ENCODE measurements around the gene GDPGP1.
"Not testable (repeated sequence)": the region's sequence is repeated elsewhere in the genome, so short reads cannot be mapped to it uniquely, and the experiment has no call there.

Gene GDPGP1

DNA sequence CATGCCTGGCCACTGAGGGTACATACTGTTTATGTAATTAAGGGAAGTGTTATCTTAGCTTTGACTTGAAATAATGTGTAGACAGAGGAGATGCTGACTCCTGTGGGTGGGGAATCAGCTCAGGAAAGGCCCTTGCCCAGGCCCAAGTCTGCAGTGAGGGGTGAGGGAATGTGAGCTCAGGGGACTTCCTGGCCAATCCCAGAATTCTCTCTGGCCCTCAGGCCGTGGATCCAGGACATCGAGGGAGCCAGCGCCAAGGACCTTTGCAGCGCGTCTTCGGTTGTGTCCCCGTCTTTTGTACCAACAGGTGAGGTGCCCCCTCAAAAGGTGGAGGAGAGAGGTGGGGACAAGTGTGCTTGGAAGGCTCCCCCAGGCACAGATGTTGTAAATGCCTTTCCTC lies 6.7 kb upstream of the GDPGP1 start:
- DNase-seq, result no peak

- DNase-seq, result no peak
These were observed 5.9 kb upstream of the GDPGP1 start for GRCh38 chr15:90227816-90228772.

DNA sequence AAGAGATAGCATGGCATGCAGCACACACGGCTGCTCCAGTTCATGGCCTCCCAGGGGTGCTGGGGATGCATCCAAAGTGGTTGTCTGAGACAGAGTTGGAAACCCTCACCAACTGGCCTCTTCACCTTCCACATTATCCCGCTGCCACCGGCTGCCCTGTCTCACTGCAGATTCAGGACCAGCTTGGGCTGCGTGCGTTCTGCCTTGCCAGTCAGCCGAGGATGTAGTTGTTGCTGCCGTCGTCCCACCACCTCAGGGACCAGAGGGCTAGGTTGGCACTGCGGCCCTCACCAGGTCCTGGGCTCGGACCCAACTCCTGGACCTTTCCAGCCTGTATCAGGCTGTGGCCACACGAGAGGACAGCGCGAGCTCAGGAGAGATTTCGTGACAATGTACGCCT lies 5.0 kb upstream of the GDPGP1 start:
- DNase-seq, result no peak

DNA sequence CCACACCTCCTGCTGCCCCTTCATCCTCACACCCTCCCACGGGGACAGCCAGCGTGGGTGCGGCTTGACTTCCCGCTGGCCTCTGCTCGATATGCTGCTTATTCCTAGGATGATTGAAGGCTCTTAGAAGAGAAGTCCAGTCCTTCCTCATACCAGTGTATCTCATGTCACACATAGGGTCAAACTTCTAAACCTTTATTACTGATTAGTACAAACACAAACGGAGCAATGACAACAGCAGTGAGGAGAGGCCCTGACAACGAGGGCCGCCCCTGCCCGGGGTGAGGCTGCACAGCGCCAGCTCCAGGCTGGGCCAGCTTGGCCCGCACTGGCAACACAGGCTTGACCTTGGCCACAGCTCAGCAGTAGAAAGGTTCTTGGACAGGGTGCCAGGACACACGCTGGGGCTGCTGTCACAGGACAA lies 3.9 kb upstream of the GDPGP1 start:
- DNase-seq, result no peak

DNA sequence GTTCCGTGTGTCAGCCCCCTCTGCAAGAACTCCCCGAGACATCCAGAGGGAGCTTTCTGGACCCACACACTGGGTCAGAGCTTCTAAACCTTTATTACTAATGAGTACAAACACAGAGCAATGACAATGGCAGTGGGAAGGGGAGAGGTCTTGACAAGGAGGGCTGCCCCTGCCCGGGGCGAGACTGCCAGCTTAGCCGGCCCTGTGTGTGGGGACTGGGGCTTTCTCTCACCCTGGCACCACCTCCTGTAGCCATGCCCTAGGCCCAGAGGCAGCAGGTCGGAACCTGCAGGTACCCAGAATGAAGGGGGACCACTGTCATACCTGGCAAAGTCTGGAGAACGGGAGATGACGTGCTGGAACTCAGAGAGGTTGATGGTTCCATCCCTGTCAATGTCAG lies 3.4 kb upstream of the GDPGP1 start:
- no peak for DNase-seq

DNA sequence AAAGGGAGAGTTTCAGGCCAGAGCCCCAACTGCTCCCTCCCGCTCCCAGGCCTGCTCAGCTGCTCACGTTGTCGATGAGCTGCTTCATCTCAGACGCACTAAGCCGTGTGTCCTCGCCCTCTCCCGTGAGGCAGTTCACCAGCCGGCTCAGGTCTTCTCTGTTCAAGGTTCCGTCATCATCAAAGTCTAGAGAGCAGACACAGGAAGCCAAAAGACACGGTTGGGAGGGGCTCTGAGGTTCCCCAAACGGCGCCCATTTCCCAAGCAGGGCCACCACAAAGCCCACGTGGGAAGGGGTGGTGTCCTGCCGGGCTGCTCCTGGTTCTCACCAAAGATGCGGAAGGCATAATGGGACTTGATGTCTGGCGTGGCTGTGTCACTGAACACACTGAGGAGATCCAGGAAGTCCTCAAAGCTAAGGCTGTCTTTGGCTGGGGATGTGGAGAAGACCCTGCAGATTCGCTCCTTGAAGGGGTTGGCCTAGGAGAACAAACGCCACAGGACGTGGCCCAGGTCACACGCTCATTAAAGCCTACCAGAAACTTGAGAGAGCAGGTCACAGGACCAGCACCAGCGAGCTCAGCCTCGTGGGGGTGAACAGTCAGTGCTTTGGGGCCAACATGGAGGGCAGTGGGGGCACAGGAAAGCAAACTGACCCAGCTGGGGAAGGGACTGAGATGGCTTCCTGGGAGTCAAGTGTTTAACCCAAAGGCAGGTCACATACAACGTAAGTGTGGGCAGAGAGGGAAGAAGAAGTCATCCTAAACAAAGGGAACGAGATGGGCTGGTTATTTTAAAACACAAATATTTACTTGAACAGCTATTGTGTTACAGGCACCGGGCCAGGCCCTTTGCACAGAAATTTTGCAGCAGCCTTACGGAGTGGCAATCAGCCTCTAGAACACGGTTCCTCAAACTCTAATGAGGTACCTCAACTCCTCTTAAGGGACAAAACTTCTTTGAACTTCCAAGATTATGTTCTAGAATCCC lies 2.7 kb upstream of the GDPGP1 start:
- peak; percentile 78 for DNase-seq

DNA sequence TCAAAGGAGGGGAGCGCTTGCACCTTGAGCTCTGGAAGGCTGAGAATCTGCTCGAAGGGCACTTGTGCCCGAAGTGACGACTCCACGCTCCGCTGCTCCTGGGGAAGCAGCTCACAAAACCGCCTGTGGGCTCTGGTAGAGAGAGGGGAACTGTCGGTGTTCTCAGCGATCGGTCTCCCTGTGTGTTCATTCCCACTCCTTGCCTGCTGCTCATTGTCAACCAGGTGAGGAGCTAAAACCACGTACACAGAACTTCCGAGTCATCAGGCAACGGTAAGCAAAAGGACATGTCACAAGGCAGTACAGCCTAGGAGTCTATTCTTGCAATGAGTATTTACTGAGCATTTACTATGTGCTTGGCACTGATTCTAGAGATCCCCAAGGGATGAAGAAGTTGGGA lies 1.8 kb upstream of the GDPGP1 start:
- DNase-seq, result no peak

GRCh38 chr15:90232941-90233386 lies 1.0 kb upstream of the GDPGP1 start:
- no peak for DNase-seq

- peak; percentile 96 for DNase-seq
These were observed 468 bp upstream of the GDPGP1 start, which contains the start of gene CIB1 for GRCh38 chr15:90233387-90234095. Gene CIB1 (minus strand): TSS chr15:90233941. CDS start chr15:90233885, 56 bp downstream.

GRCh38 chr15:90239371-90239770 lies 5.4 kb downstream of the GDPGP1 start:
- no peak for DNase-seq

DNA sequence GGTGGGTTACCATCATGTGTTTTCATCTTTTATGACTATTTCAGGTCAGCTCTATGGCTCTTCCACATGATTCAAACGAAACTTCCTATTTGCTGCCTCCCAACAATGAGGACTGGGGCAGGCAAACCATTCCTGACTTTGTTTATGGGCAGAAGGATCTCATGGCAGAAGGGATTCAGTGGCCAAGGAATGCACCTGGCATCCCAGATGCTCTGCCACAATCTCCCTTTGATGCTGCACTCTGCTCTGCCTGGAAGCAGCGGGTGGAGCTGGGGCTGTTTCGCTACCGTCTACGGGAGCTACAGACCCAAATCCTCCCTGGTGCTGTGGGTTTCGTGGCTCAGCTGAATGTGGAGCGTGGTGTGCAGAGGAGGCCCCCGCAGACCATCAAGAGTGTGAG lies 6.8 kb downstream of the GDPGP1 start:
- no peak for DNase-seq

GRCh38 chr15:90241343-90242192 lies 7.6 kb downstream of the GDPGP1 start:
- no peak for DNase-seq

DNA sequence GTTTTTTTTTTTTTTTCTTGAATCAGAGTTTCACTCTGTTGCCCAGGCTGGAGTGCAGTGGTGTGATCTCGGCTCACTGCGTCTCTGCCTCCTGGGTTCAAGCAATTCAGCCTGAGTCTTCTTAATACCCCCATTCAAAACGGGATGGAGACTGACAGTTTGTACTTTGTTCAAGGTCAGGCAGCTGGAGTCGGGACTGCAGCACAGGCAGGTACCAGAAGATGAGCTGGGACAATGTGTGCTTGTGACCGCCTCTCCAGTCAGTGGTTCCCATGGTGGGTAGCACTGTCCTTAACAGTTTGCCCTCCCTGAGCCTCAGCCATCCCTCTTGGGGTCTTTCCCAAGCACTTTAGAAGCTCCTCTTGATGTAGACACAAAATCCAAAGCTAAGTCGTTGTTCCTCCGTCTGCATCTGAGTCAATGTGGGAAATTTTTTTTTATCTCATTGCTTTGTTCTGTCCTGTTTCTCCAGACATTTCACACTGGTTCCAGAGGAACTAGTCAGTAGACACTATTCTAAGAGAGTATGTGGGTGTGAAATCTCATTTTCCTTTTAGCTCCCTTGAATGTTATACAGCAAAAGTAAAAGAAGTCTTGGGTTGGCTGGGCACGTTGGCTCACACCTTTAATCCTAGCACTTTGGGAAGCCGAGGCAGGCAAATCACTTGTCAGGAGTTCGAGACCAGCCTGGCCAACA lies 10.1 kb downstream of the GDPGP1 start:
- DNase-seq, result no peak

DNA sequence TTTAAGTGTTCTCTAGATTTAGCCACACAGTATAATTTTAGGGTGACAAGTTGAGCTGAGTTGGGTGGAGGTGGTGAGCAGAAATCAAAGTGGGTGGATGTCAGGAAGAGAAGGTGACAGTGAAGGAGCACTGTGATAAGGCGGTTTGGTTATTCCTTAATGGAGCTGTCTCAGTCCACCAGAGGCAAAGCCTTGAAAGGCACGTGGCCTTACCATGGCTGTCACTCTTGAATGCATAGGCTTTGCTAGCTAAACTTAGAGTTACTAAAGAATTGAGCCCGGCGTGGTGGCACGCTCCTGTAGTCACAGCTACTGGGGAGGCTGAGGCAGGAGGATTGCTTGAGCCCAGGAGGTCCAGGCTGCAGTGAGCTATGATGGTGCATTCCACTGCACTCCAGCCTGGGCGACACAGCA lies 14.8 kb downstream of the GDPGP1 start:
- DNase-seq, result no peak

DNA sequence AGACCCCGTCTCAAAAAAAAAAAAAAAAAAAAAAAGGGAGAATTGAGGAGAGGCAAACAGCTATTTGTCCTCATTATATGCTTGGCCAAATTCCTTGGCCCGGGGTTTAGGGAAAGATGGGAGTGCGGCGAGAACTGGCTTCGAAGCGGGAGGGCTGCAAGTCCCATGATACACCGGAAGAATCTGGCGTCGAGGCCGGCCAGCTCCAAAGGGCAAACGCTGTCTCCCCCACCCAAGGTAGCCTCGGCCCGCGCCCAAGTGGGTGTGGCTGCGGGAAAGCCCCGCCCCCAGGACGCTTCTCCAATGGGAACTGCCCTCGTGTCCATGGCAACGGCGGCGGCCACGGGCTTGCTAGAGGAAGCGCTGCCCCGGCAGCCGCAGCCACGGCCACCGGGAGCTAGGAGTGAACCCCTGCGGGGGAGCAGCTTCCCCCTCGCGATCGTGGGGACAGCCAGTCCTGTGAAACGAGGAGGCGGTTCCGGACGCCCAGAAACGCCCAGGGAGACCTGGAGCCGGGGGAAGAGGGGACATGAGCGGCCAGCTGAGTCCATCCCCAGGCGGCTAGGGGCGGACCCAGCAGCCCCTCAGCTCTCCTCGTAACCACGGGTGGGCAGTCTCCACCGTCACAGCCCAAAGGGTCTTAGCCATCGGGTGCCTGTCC lies 15.3 kb downstream of the GDPGP1 start, which contains the start of gene TTLL13:
TSS of gene TTLL13 (plus strand) at position 354 of the 661 bp plus-strand sequence. CDS start 1,075 bp downstream, outside the sequence.
- no peak for DNase-seq

DNA sequence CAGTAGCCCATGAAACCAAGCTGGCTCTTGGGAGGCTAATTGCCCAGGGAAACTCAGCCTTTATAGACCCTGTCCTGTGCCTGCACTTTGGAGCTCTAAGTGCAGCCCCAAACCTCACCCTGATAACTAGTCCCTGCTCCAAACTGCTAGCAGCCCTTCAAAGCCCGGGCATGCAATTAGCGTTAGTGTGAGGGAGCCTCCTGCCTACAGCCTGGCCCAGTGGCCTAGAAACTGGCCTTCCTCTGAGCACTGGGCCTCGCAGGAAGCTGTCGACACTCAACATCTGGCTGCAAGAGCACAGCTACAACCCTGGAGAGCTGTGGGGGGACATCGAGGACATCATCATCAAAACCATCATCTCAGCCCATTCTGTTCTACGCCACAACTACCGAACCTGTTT lies 23.8 kb downstream of the GDPGP1 start:
- DNase-seq, result no peak

GRCh38 chr15:90259524-90259923 lies 25.5 kb downstream of the GDPGP1 start:
- DNase-seq, result no peak

DNA sequence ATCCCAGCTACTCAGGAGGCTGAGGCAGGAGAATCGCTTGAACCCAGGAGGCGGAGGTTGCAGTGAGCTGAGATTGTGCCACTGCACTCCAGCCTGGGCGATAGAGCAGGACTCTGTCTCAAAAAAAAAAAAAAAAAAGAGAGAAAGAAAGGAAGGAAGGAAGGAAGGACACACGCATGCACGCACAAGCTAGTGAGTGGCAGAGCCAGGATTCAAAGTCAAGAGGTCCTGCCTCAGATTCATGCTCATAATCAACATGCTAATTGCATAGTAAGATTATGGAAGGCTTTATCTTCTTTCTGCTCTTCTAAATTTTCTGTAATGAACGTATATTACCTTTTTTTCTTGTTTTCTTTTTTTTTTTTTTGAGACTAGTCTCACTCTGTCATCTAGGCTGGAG lies 26.7 kb downstream of the GDPGP1 start:
- not testable (repeated sequence) for DNase-seq

DNA sequence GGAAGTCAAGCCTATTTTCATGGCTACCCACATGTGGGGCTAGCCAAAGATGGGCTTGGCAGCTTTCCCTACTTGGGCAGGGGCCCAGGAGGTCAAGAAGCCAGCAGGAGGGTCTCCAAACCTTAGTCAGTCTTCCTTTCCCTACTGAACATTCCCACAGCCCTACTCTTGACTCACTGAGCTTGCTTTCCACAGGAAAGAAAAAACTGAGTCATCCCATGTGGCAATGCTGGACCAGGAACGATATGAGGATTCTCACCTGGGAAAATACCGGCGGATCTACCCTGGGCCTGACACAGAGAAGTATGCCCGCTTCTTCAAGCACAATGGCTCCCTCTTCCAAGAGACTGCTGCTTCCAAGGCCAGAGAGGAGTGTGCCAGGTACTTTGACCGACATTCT lies 27.8 kb downstream of the GDPGP1 start:
- no peak for DNase-seq

- no peak for DNase-seq
These were observed 28.4 kb downstream of the GDPGP1 start for GRCh38 chr15:90262426-90262825.
